IMR-90 (cell line): ENCODE data around the gene EPN1. TPM values are rescaled to one million over a fixed set of nuclear protein-coding genes. Genes with fewer than 3 reads are reported as not detected.

Source experiments
- ATAC-seq: fragments of 200-7000 bp; cut with Tn5 transposase; 2 replicates; pipeline ENCODE4 v1.9.1; 2020; ENCODE audit warnings: low read depth, mild to moderate bottlenecking, moderate library complexity
- BruUV-seq: library from RNA; stranded (reverse); fragments of 400-500 nt; replicated peaks from 2 replicates; lab custom pipeline; 2021; lab: Mats Ljungman, UMichigan
- CTCF ChIA-PET: fragments of 300-600 bp; formaldehyde crosslinking; extraction: SDS; loops from one replicate; lab custom pipeline; 2021; ENCODE audit warnings: antibody characterized with exemption; lab: Yijun Ruan, JAX
- POLR2A ChIA-PET: fragments of 300-600 bp; sonication (Branson Sonifier 250); formaldehyde crosslinking; loops from one replicate; lab custom pipeline; 2022; ENCODE audit warnings: antibody characterized with exemption; ENCODE audit not compliant: unreplicated experiment; lab: Charles Lee
- DNase-seq: peaks from one replicate; pipeline ENCODE4 v3.0.0; 2013
- H2AFZ ChIP-seq: replicated peaks from 2 replicates; pipeline ENCODE3; 2013; ENCODE audit warnings: low read length, mild to moderate bottlenecking; ENCODE audit not compliant: poor library complexity
- H2AK5ac ChIP-seq: 2 replicates; pipeline ENCODE4 v1.6.1; 2013; ENCODE audit warnings: low read depth, low read length, inconsistent platforms
- H2AK9ac ChIP-seq: replicated peaks from 2 replicates; pipeline ENCODE3; 2013; ENCODE audit warnings: mild to moderate bottlenecking, low read depth, low read length, moderate library complexity; ENCODE audit not compliant: poor library complexity
- H2BK120ac ChIP-seq: 2 replicates; pipeline ENCODE4 v1.6.1; 2013; ENCODE audit warnings: low read depth, low read length, inconsistent platforms
- H2BK15ac ChIP-seq: 3 replicates; pipeline ENCODE4 v1.6.1; 2013; ENCODE audit warnings: low read depth, low read length, inconsistent platforms
- H2BK20ac ChIP-seq: 2 replicates; pipeline ENCODE4 v1.6.1; 2013; ENCODE audit warnings: low read depth, mild to moderate bottlenecking, inconsistent platforms, low read length, moderate library complexity
- H2BK5ac ChIP-seq: 2 replicates; pipeline ENCODE4 v1.6.1; 2013; ENCODE audit warnings: mild to moderate bottlenecking, low read depth, low read length, inconsistent platforms; ENCODE audit not compliant: poor library complexity, severe bottlenecking
- H3K14ac ChIP-seq: replicated peaks from 2 replicates; pipeline ENCODE4 v1.6.1; 2013; ENCODE audit warnings: low read depth, low read length, inconsistent platforms
- H3K18ac ChIP-seq: 2 replicates; pipeline ENCODE4 v1.6.1; 2013; ENCODE audit warnings: low read depth, low read length, control low read depth
- H3K23ac ChIP-seq: 2 replicates; pipeline ENCODE4 v1.6.1; 2013; ENCODE audit warnings: low read depth, low read length, inconsistent platforms
- H3K27ac ChIP-seq: 2 replicates; pipeline ENCODE4 v1.5.1; 2013; ENCODE audit warnings: mild to moderate bottlenecking, control low read depth, low read length; ENCODE audit not compliant: insufficient read depth
- H3K27me3 ChIP-seq: 2 replicates; pipeline ENCODE4 v1.6.1; 2013; ENCODE audit warnings: low read length; ENCODE audit not compliant: control insufficient read depth, insufficient read depth
- H3K36me3 ChIP-seq: 2 replicates; pipeline ENCODE4 v1.6.1; 2013; ENCODE audit warnings: low read length, mixed read lengths; ENCODE audit not compliant: control insufficient read depth, insufficient read depth
- H3K4ac ChIP-seq: 2 replicates; pipeline ENCODE4 v1.6.1; 2013; ENCODE audit warnings: low read depth, low read length, inconsistent platforms
- H3K4me1 ChIP-seq: 2 replicates; pipeline ENCODE4 v1.6.1; 2013; ENCODE audit warnings: low read length, mixed read lengths; ENCODE audit not compliant: control insufficient read depth, insufficient read depth
- H3K4me2 ChIP-seq: 2 replicates; pipeline ENCODE4 v1.6.1; 2013; ENCODE audit warnings: low read depth, mild to moderate bottlenecking, control low read depth, low read length, moderate library complexity
- H3K4me3 ChIP-seq: 2 replicates; pipeline ENCODE4 v1.5.1; 2013; ENCODE audit warnings: low read depth, mild to moderate bottlenecking, control low read depth, low read length, moderate library complexity; ENCODE audit not compliant: insufficient read depth
- H3K56ac ChIP-seq: 2 replicates; pipeline ENCODE4 v1.6.1; 2013; ENCODE audit warnings: low read length, inconsistent platforms; ENCODE audit not compliant: insufficient read depth; ENCODE audit errors: extremely low read depth
- H3K79me1 ChIP-seq, 2 experiments: 2 replicates each; pipeline ENCODE4 v1.6.1; 2013; ENCODE audit warnings: low read length in 2 of 2, inconsistent platforms in 1 of 2, low read depth in 1 of 2
- H3K9ac ChIP-seq: 2 replicates; pipeline ENCODE4 v1.6.1; 2013; ENCODE audit warnings: low read depth, low read length, control low read depth
- H3K9me1 ChIP-seq: 2 replicates; pipeline ENCODE4 v1.6.1; 2013; ENCODE audit warnings: low read length, inconsistent platforms; ENCODE audit not compliant: insufficient read depth
- H3K9me3 ChIP-seq: 2 replicates; pipeline ENCODE4 v1.6.1; 2013; ENCODE audit warnings: low read length; ENCODE audit not compliant: control insufficient read depth, insufficient read depth
- H4K20me1 ChIP-seq: 2 replicates; pipeline ENCODE4 v1.6.1; 2013; ENCODE audit warnings: low read length, inconsistent platforms; ENCODE audit not compliant: insufficient read depth
- H4K5ac ChIP-seq: 2 replicates; pipeline ENCODE4 v1.6.1; 2013; ENCODE audit warnings: mild to moderate bottlenecking, low read depth, low read length, control low read depth
- H4K8ac ChIP-seq, 2 experiments: 2 replicates each; pipeline ENCODE4 v1.6.1; 2013; ENCODE audit warnings: low read depth in 2 of 2, low read length in 2 of 2, control low read depth in 1 of 2, inconsistent platforms in 1 of 2
- H4K91ac ChIP-seq: 2 replicates; pipeline ENCODE4 v1.6.1; 2013; ENCODE audit warnings: low read depth, low read length, inconsistent platforms; ENCODE audit not compliant: insufficient read depth
- CHD1 ChIP-seq: IDR thresholded peaks from 2 replicates; pipeline ENCODE4 v1.6.1; 2012; ENCODE audit warnings: low read depth, low read length, improper control_type of control experiment
- CTCF ChIP-seq: conservative IDR thresholded peaks from 2 replicates; pipeline ENCODE4 v1.5.1; 2012; ENCODE audit warnings: mild to moderate bottlenecking, low read depth, low read length, improper control_type of control experiment
- ELK1 ChIP-seq: fragments of 150-350 bp; IDR thresholded peaks from 2 replicates; pipeline ENCODE4 v1.6.1; 2016; ENCODE audit warnings: low read depth, mild to moderate bottlenecking, low read length, moderate library complexity, borderline replicate concordance
- FOS ChIP-seq: fragments of 150-350 bp; IDR thresholded peaks from 2 replicates; pipeline ENCODE4 v1.6.1; 2016; ENCODE audit warnings: low read depth, low read length
- MAFK ChIP-seq: IDR thresholded peaks from 2 replicates; pipeline ENCODE4 v1.6.1; 2012; ENCODE audit warnings: low read depth, low read length, improper control_type of control experiment
- MXI1 ChIP-seq: IDR thresholded peaks from 2 replicates; pipeline ENCODE4 v1.6.1; 2012; ENCODE audit warnings: low read depth, mild to moderate bottlenecking, low read length, moderate library complexity, borderline replicate concordance
- NFE2L2 ChIP-seq: fragments of 150-350 bp; IDR thresholded peaks from 2 replicates; pipeline ENCODE4 v1.6.1; 2016; ENCODE audit warnings: low read depth, mild to moderate bottlenecking, low read length
- RAD21 ChIP-seq: IDR thresholded peaks from 2 replicates; pipeline ENCODE4 v1.6.1; 2012; ENCODE audit warnings: low read length, improper control_type of control experiment
- RCOR1 ChIP-seq: IDR thresholded peaks from 2 replicates; pipeline ENCODE4 v1.6.1; 2012; ENCODE audit warnings: mild to moderate bottlenecking, low read length, improper control_type of control experiment; ENCODE audit not compliant: insufficient replicate concordance
- RFX5 ChIP-seq: IDR thresholded peaks from 2 replicates; pipeline ENCODE4 v1.8.0; 2012; ENCODE audit warnings: low read depth, mild to moderate bottlenecking, low read length, moderate library complexity
- SMC3 ChIP-seq: fragments of 150-350 bp; IDR thresholded peaks from 2 replicates; pipeline ENCODE4 v1.6.1; 2016; ENCODE audit warnings: low read depth, mild to moderate bottlenecking, antibody characterized with exemption, low read length, moderate library complexity
- WGBS, 2 experiments: methylation state at CpG; one replicate each; pipeline versions ENCODE4 v1.1.5 to v1.1.7; 2013; ENCODE audit warnings: missing lambda C conversion rate in 2 of 2; ENCODE audit not compliant: insufficient read length in 1 of 2; ENCODE audit errors: extremely low coverage in 2 of 2; 5-methylcytosine and 5-hydroxymethylcytosine counted together
- dilution Hi-C: fragments of 300-500 bp; cut with HindIII; formaldehyde crosslinking; loops from one replicate; pipeline ENCODE4 v1.14.3; 2018; ENCODE audit warnings: low sequenced_read_pairs; ENCODE audit not compliant: unreplicated experiment
- in situ Hi-C: fragments of 300-500 bp; cut with MboI; formaldehyde crosslinking; loops from 3 replicates; pipeline ENCODE4 v1.14.3; 2019; ENCODE audit warnings: low sequenced_read_pairs, inconsistent platforms, mixed read lengths
- intact Hi-C: fragments of 100-400 bp; cut with micrococcal nuclease; formaldehyde crosslinking; loops from 2 replicates; pipeline ENCODE4 v1.10.0; 2022
- polyA plus RNA-seq, 3 experiments: library from polyadenylated mRNA; depleted of rRNA; stranded (reverse); fragments of >200 nt; gene quantifications; 2 replicates each; pipeline ENCODE4 v1.2.3, GENCODE V29; 2012; ENCODE audit warnings: low replicate concordance in 1 of 3
- total RNA-seq: library from RNA; depleted of rRNA; stranded (reverse); fragments of >200 nt; gene quantifications from 2 replicates; pipeline ENCODE4 v1.2.3, GENCODE V29; 2012

The EPN1 gene
- total and polyA plus RNA-seq, 2 of the 4 experiments (the other 2 are of a cell fraction): 19.0 to 122 TPM

GRCh38 chr19:55656552-55656951, 18.5 kb upstream of the EPN1 start:
- Histone ChIP-seq H3K9me1 (peaks cover 13% of the 10 kb centered on the region), H3K18ac (no peak overlapping the region), H4K91ac (no peak overlapping the region), H2AK9ac (no peak overlapping the region), H3K27ac (no peak overlapping the region), H3K4me1 (peaks cover 10% of the 10 kb centered on the region), H3K56ac (no peak overlapping the region), H2BK5ac (no peak overlapping the region), H3K27me3 (no peaks in the 10 kb centered on the region), H2BK120ac (no peak overlapping the region), H2AK5ac (no peak overlapping the region), H3K4me3 (peak overlapping the region; percentile 79), H3K9me3 (no peaks in the 10 kb centered on the region), H2BK15ac (no peak overlapping the region), H3K4me2 (peak overlapping the region; percentile 92), H3K9ac (peak overlapping the region; percentile 81), H3K79me1 (peaks cover 0 to 23% of the 10 kb centered on the region in 2 experiments; a peak in 2 of 4 replicates), H2BK20ac (no peak overlapping the region), H3K14ac (no peak overlapping the region), H4K20me1 (peaks cover 69% of the 10 kb centered on the region), H2AFZ (no peak overlapping the region), H3K23ac (peak overlapping the region; percentile 70), H4K5ac (no peak overlapping the region), H3K36me3 (peaks cover 27% of the 10 kb centered on the region), H4K8ac (no peak overlapping the region), H3K4ac (no peak overlapping the region)
- intact Hi-C loops (no loop called here), dilution Hi-C loops (no loop called here), in situ Hi-C loops (loop anchor here (25.0 kb wide), 2 partner anchors 1194 to 1519 kb away; partner anchors contain the start of genes CDC42EP5, CNOT3 and LENG9)
- WGBS, 2 experiments: no CpG with 5 or more reads among the region's 7 CpGs
- no TSS peak for BruUV-seq
- CTCF ChIA-PET: interaction anchor here (1.3 kb wide), 1 partner anchor 15 kb away, joined by 5 read pairs; no protein-coding TSS in a partner anchor
- TF ChIP-seq FOS (no peak), RCOR1 (no peak), ELK1 (no peak), NFE2L2 (no peak), CTCF (no peak), MAFK (no peak), RFX5 (no peak), CHD1 (no peak), SMC3 (no peak), RAD21 (no peak), MXI1 (no peak)
- no peak for DNase-seq
- ATAC-seq: no peak
- POLR2A ChIA-PET: no interaction called here
